HG03025 (cell line): ENCODE results near the gene OR5H2.

Experiments used
- ATAC-seq: cut with Tn5 transposase; IDR thresholded peaks from one replicate; pipeline ENCODE4 v1.9.1; 2021; ENCODE audit warnings: mild to moderate bottlenecking, moderate library complexity; ENCODE audit not compliant: unreplicated experiment, low FRiP score

The OR5H2 gene

GRCh38 chr3:98329392-98330124 is 47.3 kb downstream of the OR5H2 start:
- peak; percentile 53 for ATAC-seq

GRCh38 chr3:98331329-98331728 is 49.0 kb downstream of the OR5H2 start:
- ATAC-seq, result no peak
